ENCODE measurements around the gene OSBPL6.

GRCh38 chr2:178187861-178188260 is 6.5 kb upstream of the OSBPL6 start:
- TF ChIP-seq CTCF (IDR thresholded peaks at IDR 0.05) = no peak
- TF ChIP-seq POLR2A (IDR thresholded peaks at IDR 0.05) = no peak

Measured in lower leg skin (tissue), 3 donors.